ENCODE measurements around the gene IRF5.

IRF5 gene

DNA sequence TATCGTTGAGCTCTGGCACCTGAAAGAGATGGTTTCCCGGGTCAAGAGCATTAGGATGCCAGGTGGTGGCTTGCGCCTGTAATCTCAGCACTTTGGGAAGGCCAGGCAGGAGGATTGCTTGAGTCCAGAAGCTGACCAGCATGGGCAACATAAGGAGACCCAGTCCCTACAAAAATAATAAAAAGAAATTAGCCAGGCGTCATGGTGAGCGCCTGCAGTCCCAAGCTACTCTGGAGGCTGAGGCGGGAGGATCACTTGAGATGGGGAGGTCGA is 21.1 kb upstream of the IRF5 start:
- H3K4me3 ChIP-seq (ENCODE audit: control insufficient read depth, low read depth, low read length): no peak overlapping the region

DNA sequence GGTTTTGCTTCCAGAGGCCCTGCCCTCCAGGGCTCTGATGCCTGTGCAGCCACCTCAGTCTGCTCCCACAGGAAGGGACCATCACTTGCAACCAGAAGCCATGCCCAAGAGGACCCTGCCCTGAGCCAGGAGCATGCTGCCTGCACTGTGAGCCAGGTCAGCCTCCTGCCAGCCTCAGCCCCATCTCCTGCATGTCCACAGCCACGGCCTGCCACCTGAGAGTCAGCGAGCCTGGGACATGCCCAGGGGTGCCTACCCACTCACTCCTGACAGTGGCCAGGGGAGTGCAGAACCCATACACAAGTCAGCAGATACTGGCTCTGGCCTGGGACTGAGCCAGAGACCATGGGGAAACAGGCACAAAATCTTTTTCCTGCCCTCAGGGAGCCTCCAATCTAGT is 20.6 kb upstream of the IRF5 start:
- no peak for DNase-seq (ENCODE audit: low read depth)
- TF ChIP-seq, protein P1, sequence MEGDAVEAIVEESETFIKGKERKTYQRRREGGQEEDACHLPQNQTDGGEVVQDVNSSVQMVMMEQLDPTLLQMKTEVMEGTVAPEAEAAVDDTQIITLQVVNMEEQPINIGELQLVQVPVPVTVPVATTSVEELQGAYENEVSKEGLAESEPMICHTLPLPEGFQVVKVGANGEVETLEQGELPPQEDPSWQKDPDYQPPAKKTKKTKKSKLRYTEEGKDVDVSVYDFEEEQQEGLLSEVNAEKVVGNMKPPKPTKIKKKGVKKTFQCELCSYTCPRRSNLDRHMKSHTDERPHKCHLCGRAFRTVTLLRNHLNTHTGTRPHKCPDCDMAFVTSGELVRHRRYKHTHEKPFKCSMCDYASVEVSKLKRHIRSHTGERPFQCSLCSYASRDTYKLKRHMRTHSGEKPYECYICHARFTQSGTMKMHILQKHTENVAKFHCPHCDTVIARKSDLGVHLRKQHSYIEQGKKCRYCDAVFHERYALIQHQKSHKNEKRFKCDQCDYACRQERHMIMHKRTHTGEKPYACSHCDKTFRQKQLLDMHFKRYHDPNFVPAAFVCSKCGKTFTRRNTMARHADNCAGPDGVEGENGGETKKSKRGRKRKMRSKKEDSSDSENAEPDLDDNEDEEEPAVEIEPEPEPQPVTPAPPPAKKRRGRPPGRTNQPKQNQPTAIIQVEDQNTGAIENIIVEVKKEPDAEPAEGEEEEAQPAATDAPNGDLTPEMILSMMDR (IDR thresholded peaks at IDR 0.05; ENCODE audit: control insufficient read depth, insufficient read depth, low read depth, low read length, missing control alignments): no peak
- H3K4me3 ChIP-seq (ENCODE audit: control insufficient read depth, low read depth, low read length): no peak overlapping the region

More for the DNA sequence above, 21.1 kb upstream of the IRF5 start:
- TF ChIP-seq, protein P1 (IDR thresholded peaks at IDR 0.05; ENCODE audit: control insufficient read depth, insufficient read depth, low read depth, low read length, missing control alignments): no peak
- DNase-seq (ENCODE audit: low read depth): no peak

DNA sequence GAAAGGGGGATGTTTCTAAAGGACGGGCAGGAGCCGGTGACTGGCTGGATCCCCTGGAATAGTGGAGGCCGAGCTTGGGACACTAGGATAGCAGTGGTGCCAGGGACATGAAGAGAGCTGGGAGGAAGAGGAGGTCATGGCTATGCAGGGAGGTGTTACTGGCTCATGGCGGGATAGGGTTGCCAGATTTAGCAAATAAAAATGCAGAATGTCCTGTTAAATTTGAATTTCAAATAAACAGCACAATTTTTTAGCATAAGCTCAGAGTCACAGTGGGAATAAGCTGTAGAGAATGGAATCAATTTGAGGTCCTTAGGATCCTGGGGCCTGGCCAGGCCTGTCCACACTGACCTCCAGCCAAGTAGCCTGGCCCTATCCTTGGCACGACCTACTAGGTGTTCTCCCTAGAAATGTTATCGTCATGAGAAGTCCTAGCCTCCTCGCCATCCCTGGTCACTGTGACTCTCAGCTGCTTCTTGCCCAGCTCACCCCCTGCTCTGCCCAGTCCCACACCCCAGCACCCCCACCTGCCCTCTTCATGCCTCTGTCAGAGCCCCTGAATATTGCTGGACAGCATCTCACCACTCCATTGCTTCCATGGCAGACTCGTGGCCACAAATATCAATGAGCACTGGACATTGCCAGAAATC is 19.6 kb upstream of the IRF5 start:
- TF ChIP-seq, protein P1 (IDR thresholded peaks at IDR 0.05; ENCODE audit: control insufficient read depth, insufficient read depth, low read depth, low read length, missing control alignments): no peak
- DNase-seq (ENCODE audit: low read depth): no peak
- H3K4me3 ChIP-seq (ENCODE audit: control insufficient read depth, low read depth, low read length): no peak overlapping the region

DNA sequence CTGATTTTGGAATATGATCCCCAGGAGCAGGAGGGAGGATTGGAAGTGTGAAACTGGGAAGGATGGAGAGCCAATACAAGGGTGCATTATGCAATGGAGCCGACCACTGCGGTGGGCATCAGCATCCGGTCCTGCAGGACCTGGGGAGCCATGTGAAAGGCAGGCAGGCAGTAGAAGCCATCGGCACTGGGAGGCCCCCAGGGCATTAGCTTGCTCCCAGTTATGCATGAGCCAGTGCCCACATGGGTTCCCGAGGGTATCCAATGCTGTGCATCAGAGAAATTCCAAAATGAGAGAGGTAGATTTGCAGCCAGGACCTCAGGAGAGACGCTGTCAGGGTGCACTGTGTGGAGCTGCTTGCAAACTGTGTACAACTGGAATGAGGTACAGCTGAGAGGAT is 18.5 kb upstream of the IRF5 start:
- no peak for DNase-seq (ENCODE audit: low read depth)
- H3K4me3 ChIP-seq (ENCODE audit: control insufficient read depth, low read depth, low read length): no peak overlapping the region
- TF ChIP-seq, protein P1 (IDR thresholded peaks at IDR 0.05; ENCODE audit: control insufficient read depth, insufficient read depth, low read depth, low read length, missing control alignments): no peak

DNA sequence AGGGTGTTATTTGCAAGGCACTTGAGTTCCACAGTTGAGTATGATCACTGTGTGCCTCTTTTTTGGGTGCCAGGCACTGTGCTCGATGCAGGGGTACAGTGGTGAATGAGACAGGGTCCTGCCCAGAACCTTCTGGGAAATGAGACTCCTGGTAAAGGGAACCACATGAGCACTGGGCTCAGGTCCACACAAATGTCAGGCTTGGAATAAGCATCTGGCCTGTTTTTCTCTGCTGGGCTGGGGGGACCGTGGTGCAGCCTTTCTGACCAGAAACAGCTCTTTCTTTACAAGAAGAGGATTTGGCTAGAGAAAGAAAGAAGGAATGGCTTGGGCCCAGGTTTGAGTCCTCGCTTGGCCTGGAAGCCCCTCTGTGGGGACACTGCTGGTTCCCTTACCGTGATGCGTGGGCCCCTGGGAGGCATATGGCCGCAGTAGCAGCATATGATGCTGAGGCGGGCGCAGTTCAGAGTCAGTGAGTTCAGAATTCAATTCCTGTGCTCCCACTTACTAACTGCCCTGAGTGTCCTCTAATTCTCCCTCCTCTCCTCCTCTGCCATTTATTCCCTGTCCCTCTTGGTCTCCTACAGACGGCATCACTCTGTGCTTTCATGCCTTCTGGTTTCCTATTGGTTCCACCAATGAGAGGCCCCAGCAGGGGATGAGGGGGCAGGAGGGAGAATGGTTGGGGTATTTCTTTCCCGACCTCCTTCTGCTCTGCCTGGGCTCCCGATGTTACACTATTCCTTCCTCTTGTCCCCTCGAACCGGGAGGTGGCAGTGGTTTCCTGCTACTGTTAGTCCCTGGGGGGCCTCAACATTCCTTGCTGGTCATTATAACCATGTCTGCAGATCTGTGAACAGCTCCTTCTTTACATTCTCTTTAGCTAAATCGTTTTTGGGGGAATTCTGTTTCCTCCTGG is 17.6 kb upstream of the IRF5 start:
- DNase-seq (ENCODE audit: low read depth): no peak
- TF ChIP-seq, protein P1 (IDR thresholded peaks at IDR 0.05; ENCODE audit: control insufficient read depth, insufficient read depth, low read depth, low read length, missing control alignments): no peak
- H3K4me3 ChIP-seq (ENCODE audit: control insufficient read depth, low read depth, low read length): no peak overlapping the region

DNA sequence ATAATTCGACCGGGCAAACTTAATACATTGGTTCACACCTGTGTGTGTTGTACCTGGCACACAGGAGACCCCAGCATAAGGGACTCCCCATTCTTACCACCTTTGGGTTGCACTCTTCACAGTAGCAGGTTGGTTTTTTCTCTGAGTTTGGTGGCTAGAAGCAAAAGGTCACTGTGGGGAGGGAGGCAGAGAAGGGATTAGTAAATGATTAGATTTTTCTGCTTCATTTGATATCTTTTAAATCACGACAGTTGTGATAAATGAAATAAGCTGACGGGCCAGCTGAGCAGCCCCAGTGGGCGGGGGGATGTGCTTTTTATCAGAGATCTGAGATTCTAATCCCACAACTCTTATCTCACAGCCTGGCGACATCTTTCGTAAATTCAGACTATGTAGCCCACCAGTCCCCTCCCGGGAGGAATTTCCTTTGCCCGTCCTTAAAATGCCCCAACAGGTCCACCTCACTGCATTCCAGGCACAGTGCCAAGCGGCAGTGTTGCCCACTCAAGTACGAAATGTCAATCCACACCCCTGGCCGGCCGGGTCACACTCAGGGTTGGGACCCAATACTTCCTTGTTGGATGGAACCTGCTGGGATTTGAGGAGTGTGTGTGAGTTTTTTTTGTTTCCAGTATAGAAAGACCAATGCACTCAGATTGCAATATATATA is 16.7 kb upstream of the IRF5 start:
- no peak for DNase-seq (ENCODE audit: low read depth)
- no peak overlapping the region for H3K4me3 ChIP-seq (ENCODE audit: control insufficient read depth, low read depth, low read length)
- TF ChIP-seq, protein P1 (IDR thresholded peaks at IDR 0.05; ENCODE audit: control insufficient read depth, insufficient read depth, low read depth, low read length, missing control alignments): no peak
